Measurements from ENCODE around the gene MAP1LC3A. TPM values are rescaled to one million over a fixed set of nuclear protein-coding genes. Genes with fewer than 3 reads are reported as not detected.

The MAP1LC3A gene
- total RNA-seq, 1 donor from 2014 or later = 83.9 TPM

GRCh38 chr20:34541264-34541901 is 17.1 kb upstream of the MAP1LC3A start:
- no peak for TF ChIP-seq CTCF (conservative IDR thresholded peaks at IDR 0.05)
- DNase-seq (ENCODE audit: extremely low spot score, unreplicated experiment) = no peak
- H3K4me3 Mint-ChIP-seq = no peak overlapping the region
- H3K36me3 Mint-ChIP-seq = peaks cover 35% of the 10 kb centered on the region
- no peak overlapping the region for H3K27ac Mint-ChIP-seq
- H3K4me1 Mint-ChIP-seq (ENCODE audit: unreplicated experiment) = peaks cover 18% of the 10 kb centered on the region
- H3K27me3 Mint-ChIP-seq = no peaks in the 10 kb centered on the region
- no peaks in the 10 kb centered on the region for H3K9me3 Mint-ChIP-seq

DNA sequence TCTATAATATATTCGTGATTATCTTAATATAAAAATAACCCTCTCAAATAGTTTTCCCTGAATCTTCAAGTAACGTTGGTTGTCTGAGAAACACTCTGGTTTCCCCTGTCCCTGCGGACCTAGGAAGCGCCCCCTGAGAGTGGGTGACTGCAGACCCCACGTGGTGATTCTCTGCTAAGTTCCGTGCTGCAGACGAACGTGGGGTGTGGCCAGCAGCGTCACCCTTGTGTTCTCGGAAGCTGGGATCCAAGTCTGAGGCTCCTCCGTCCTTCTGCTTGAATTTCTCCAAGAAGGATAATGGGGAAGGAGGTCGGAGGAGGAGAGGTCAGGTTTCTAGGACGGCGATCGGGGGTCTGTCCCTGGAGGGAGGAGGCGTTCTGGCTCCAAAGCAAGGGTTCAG is 16.6 kb upstream of the MAP1LC3A start:
- no peak for DNase-seq (ENCODE audit: extremely low spot score, unreplicated experiment)
- H3K4me3 Mint-ChIP-seq = no peak overlapping the region
- H3K4me1 Mint-ChIP-seq (ENCODE audit: unreplicated experiment) = peaks cover 21% of the 10 kb centered on the region
- no peak for TF ChIP-seq CTCF (conservative IDR thresholded peaks at IDR 0.05)
- H3K27ac Mint-ChIP-seq = no peak overlapping the region
- no peaks in the 10 kb centered on the region for H3K9me3 Mint-ChIP-seq
- peaks cover 35% of the 10 kb centered on the region for H3K36me3 Mint-ChIP-seq
- no peaks in the 10 kb centered on the region for H3K27me3 Mint-ChIP-seq

DNA sequence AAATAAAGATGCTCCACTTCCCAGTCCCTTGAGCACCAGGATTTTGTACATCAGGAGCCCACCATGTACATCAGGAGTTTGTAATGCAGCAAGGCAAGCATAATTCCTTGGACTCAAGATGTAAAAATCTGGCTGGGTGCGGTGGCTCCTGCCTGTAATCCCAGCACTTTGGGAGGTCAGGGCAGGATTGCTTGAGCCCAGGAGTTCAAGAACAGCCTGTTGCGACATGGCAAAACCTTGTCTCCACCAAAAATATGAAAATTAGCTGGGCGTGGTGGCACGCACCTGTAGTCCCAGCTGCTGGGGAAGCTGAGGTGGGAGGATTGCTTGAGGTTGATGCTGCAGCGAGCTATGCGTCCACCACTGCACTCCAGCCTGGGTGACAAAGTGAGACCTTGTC is 16.1 kb upstream of the MAP1LC3A start:
- DNase-seq (ENCODE audit: extremely low spot score, unreplicated experiment) = no peak
- peaks cover 30% of the 10 kb centered on the region for H3K36me3 Mint-ChIP-seq
- no peak overlapping the region for H3K4me3 Mint-ChIP-seq

DNA sequence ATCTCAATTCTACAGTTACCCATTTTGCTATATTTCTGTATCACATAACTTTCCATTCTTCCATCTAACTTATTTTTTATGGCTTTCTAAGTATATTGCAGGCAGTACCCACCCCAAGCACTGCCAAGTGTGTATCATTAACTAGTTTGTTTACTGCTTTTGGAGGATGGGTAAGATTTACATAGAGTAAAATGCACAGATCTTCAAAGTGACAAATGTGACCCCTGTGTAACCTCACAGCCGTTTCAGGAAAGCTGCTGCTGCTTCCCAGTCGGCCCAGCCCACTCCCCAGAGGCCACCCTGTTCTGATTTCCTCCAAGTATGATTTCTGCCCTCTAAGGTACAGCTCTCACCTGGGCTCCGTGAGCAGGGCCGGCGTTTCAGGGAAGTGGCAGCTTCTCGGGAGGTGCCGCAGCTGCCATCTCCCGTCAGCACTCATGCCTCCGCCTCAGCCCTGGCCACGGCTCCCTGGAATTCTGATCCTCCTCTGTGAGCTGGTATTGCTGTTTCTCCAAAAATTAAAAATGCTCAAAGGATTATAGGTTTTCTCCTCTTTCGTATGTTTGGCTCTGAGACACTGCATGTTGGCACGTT is 15.0 kb upstream of the MAP1LC3A start:
- no peak for TF ChIP-seq CTCF (conservative IDR thresholded peaks at IDR 0.05)
- no peak for DNase-seq (ENCODE audit: extremely low spot score, unreplicated experiment)
- H3K27me3 Mint-ChIP-seq = no peaks in the 10 kb centered on the region
- peaks cover 33% of the 10 kb centered on the region for H3K4me1 Mint-ChIP-seq (ENCODE audit: unreplicated experiment)
- no peaks in the 10 kb centered on the region for H3K9me3 Mint-ChIP-seq
- no peak overlapping the region for H3K4me3 Mint-ChIP-seq
- H3K27ac Mint-ChIP-seq = peak overlapping the region; percentile 70
- H3K36me3 Mint-ChIP-seq = peaks cover 27% of the 10 kb centered on the region

More for the DNA sequence above, 16.1 kb upstream of the MAP1LC3A start:
- Mint-ChIP-seq H3K27ac (no peak overlapping the region), H3K27me3 (no peaks in the 10 kb centered on the region), H3K9me3 (no peaks in the 10 kb centered on the region), H3K4me1 (ENCODE audit: unreplicated experiment) (peaks cover 24% of the 10 kb centered on the region)
- no peak for TF ChIP-seq CTCF (conservative IDR thresholded peaks at IDR 0.05)

- Mint-ChIP-seq H3K27ac (peak overlapping the region; percentile 70), H3K27me3 (no peaks in the 10 kb centered on the region), H3K36me3 (peaks cover 25% of the 10 kb centered on the region), H3K9me3 (peaks cover under 1% of the 10 kb centered on the region), H3K4me1 (ENCODE audit: unreplicated experiment) (peaks cover 35% of the 10 kb centered on the region), H3K4me3 (peak overlapping the region; percentile 12)
- no peak for DNase-seq (ENCODE audit: extremely low spot score, unreplicated experiment)
- no peak for TF ChIP-seq CTCF (conservative IDR thresholded peaks at IDR 0.05)
These were observed 14.3 kb upstream of the MAP1LC3A start for GRCh38 chr20:34544109-34544796.

Data from type B pancreatic cell (in vitro differentiated cells).